Measurements from ENCODE around the gene SLC6A3.
A peak's percentile ranks its signal among the peaks of the same experiment; 100 is the strongest.

SLC6A3 gene

GRCh38 chr5:1481959-1482331 is 36.7 kb upstream of the SLC6A3 start:
- H3K4me3 ChIP-seq (ENCODE audit: low read depth, low read length), result no peak overlapping the region
- TF ChIP-seq, protein P1, sequence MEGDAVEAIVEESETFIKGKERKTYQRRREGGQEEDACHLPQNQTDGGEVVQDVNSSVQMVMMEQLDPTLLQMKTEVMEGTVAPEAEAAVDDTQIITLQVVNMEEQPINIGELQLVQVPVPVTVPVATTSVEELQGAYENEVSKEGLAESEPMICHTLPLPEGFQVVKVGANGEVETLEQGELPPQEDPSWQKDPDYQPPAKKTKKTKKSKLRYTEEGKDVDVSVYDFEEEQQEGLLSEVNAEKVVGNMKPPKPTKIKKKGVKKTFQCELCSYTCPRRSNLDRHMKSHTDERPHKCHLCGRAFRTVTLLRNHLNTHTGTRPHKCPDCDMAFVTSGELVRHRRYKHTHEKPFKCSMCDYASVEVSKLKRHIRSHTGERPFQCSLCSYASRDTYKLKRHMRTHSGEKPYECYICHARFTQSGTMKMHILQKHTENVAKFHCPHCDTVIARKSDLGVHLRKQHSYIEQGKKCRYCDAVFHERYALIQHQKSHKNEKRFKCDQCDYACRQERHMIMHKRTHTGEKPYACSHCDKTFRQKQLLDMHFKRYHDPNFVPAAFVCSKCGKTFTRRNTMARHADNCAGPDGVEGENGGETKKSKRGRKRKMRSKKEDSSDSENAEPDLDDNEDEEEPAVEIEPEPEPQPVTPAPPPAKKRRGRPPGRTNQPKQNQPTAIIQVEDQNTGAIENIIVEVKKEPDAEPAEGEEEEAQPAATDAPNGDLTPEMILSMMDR (IDR thresholded peaks at IDR 0.05; ENCODE audit: control insufficient read depth, extremely low read depth, insufficient read depth), result no peak
- no peak for DNase-seq (ENCODE audit: low read depth)

GRCh38 chr5:1481266-1481958 is 36.2 kb upstream of the SLC6A3 start:
- no peak for DNase-seq (ENCODE audit: low read depth)
- TF ChIP-seq, protein P1 (IDR thresholded peaks at IDR 0.05; ENCODE audit: control insufficient read depth, extremely low read depth, insufficient read depth), result no peak
- no peak overlapping the region for H3K4me3 ChIP-seq (ENCODE audit: low read depth, low read length)

- TF ChIP-seq, protein P1 (IDR thresholded peaks at IDR 0.05; ENCODE audit: control insufficient read depth, extremely low read depth, insufficient read depth), result no peak
- no peak overlapping the region for H3K4me3 ChIP-seq (ENCODE audit: low read depth, low read length)
- no peak for DNase-seq (ENCODE audit: low read depth)
These were observed 35.6 kb upstream of the SLC6A3 start for GRCh38 chr5:1480806-1481205.

DNA sequence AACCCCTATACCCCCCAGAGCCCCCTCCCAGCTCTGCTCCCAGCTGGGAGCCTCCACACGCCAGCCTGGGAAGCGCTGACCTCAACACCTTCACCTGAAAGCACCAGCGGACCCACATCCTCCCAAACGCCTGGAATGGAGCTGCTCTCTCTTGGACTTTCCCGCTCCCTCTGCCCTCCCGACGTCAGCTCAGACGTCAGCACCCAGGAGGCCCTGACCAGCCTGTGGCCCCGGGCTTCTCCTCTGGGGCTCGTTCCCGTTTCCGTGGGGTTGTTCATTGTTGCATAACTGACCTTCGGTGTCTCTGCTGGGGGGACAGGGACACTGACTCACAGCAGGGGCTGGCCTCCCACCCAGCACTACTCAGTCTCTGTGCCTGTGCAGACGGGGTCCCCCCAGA is 35.0 kb upstream of the SLC6A3 start:
- no peak for DNase-seq (ENCODE audit: low read depth)

GRCh38 chr5:1479581-1480188 is 34.4 kb upstream of the SLC6A3 start:
- no peak overlapping the region for H3K4me3 ChIP-seq (ENCODE audit: low read depth, low read length)
- no peak for DNase-seq (ENCODE audit: low read depth)
- TF ChIP-seq, protein P1 (IDR thresholded peaks at IDR 0.05; ENCODE audit: control insufficient read depth, extremely low read depth, insufficient read depth), result peak; percentile 58

More for the DNA sequence above, 35.0 kb upstream of the SLC6A3 start:
- TF ChIP-seq, protein P1 (IDR thresholded peaks at IDR 0.05; ENCODE audit: control insufficient read depth, extremely low read depth, insufficient read depth), result no peak
- no peak overlapping the region for H3K4me3 ChIP-seq (ENCODE audit: low read depth, low read length)

- H3K4me3 ChIP-seq (ENCODE audit: low read depth, low read length), result no peak overlapping the region
- no peak for DNase-seq (ENCODE audit: low read depth)
- TF ChIP-seq, protein P1 (IDR thresholded peaks at IDR 0.05; ENCODE audit: control insufficient read depth, extremely low read depth, insufficient read depth), result no peak
These were observed 33.8 kb upstream of the SLC6A3 start for GRCh38 chr5:1479066-1479465.
